Measurements from ENCODE around the gene LLGL2. TPM values are rescaled to one million over a fixed set of nuclear protein-coding genes. Genes with fewer than 3 reads are reported as not detected.
"Not testable (repeated sequence)": the region's sequence is repeated elsewhere in the genome, so short reads cannot be mapped to it uniquely, and the experiment has no call there.

Gene LLGL2
- polyA plus RNA-seq, 3 donors = 66.7 to 107 (median 99.7) TPM

- DNase-seq = no peak
These were observed 7.3 kb upstream of the LLGL2 start for GRCh38 chr17:75518201-75518600.

GRCh38 chr17:75518983-75519537 is 6.4 kb upstream of the LLGL2 start:
- DNase-seq = no peak

- DNase-seq = not testable (repeated sequence)
These were observed 5.1 kb upstream of the LLGL2 start for GRCh38 chr17:75520413-75520812.

GRCh38 chr17:75521290-75521689 is 4.2 kb upstream of the LLGL2 start:
- no peak for DNase-seq

- DNase-seq = no peak
These were observed 3.4 kb upstream of the LLGL2 start for GRCh38 chr17:75521951-75522727.

GRCh38 chr17:75523647-75524046 is 1.9 kb upstream of the LLGL2 start:
- DNase-seq = no peak

- no peak for DNase-seq
These were observed 1.1 kb upstream of the LLGL2 start for GRCh38 chr17:75524269-75524969.

GRCh38 chr17:75525806-75526554 is 483 bp downstream of the LLGL2 start:
- no peak for DNase-seq

GRCh38 chr17:75526555-75527270 is 1.2 kb downstream of the LLGL2 start:
- no peak for DNase-seq

GRCh38 chr17:75530837-75531720 is 5.6 kb downstream of the LLGL2 start:
- no peak for DNase-seq

GRCh38 chr17:75531721-75532072 is 6.2 kb downstream of the LLGL2 start:
- DNase-seq = no peak

GRCh38 chr17:75535119-75535537 is 9.6 kb downstream of the LLGL2 start:
- no peak for DNase-seq

GRCh38 chr17:75535871-75536270 is 10.4 kb downstream of the LLGL2 start:
- no peak for DNase-seq

- no peak for DNase-seq
These were observed 10.9 kb downstream of the LLGL2 start for GRCh38 chr17:75536366-75536765.

- no peak for DNase-seq
These were observed 14.7 kb downstream of the LLGL2 start for GRCh38 chr17:75539967-75540729.

- DNase-seq = no peak
These were observed 15.5 kb downstream of the LLGL2 start for GRCh38 chr17:75540923-75541503.

- DNase-seq = no peak
These were observed 16.7 kb downstream of the LLGL2 start for GRCh38 chr17:75542229-75542628.

- no peak for DNase-seq
These were observed 17.3 kb downstream of the LLGL2 start for GRCh38 chr17:75542728-75543336.

- DNase-seq = no peak
These were observed 18.8 kb downstream of the LLGL2 start for GRCh38 chr17:75544250-75544649.
